MM.1S (cell line): ENCODE measurements around the gene DPH2.

ENCODE experiments used
- DNase-seq: peaks from one replicate; pipeline ENCODE4 v3.0.0-alpha.2; 2015
- H2AFZ ChIP-seq: fragments of 300-600 bp; sonication (generic); 2 replicates; pipeline ENCODE4 v1.6.0; 2016; ENCODE audit warnings: antibody characterized with exemption, low read length
- H3F3A ChIP-seq: fragments of 300-600 bp; sonication (generic); 2 replicates; pipeline ENCODE4 v1.6.1; 2016; ENCODE audit warnings: mild to moderate bottlenecking, antibody characterized with exemption, low read length, moderate library complexity, mixed read lengths; ENCODE audit not compliant: insufficient read depth
- H3K27ac ChIP-seq: fragments of 300-600 bp; sonication (generic); 2 replicates; pipeline ENCODE4 v1.5.1; 2016; ENCODE audit warnings: mild to moderate bottlenecking, low read length
- H3K27me3 ChIP-seq: fragments of 300-600 bp; sonication (generic); replicated peaks from 2 replicates; pipeline ENCODE4 v1.6.0; 2016; ENCODE audit warnings: low read length; ENCODE audit not compliant: insufficient read depth
- H3K36me3 ChIP-seq: fragments of 300-600 bp; sonication (generic); replicated peaks from 2 replicates; pipeline ENCODE4 v1.6.1; 2016; ENCODE audit warnings: mild to moderate bottlenecking, low read length, mixed read lengths; ENCODE audit not compliant: insufficient read depth
- H3K4me1 ChIP-seq: fragments of 300-600 bp; sonication (generic); 2 replicates; pipeline ENCODE4 v1.6.1; 2016; ENCODE audit warnings: low read length, mixed read lengths
- H3K4me2 ChIP-seq: fragments of 300-600 bp; sonication (generic); 2 replicates; pipeline ENCODE4 v1.6.0; 2016; ENCODE audit warnings: low read depth, low read length
- H3K4me3 ChIP-seq: fragments of 300-600 bp; sonication (generic); 2 replicates; pipeline ENCODE4 v1.5.1; 2016; ENCODE audit warnings: low read length, mixed read lengths
- H3K79me2 ChIP-seq: fragments of 300-600 bp; sonication (generic); 2 replicates; pipeline ENCODE4 v1.6.1; 2016; ENCODE audit warnings: mixed run types, low read length, mixed read lengths
- H3K9ac ChIP-seq: fragments of 300-600 bp; sonication (generic); 2 replicates; pipeline ENCODE4 v1.6.1; 2016; ENCODE audit warnings: low read length, mixed read lengths
- H3K9me2 ChIP-seq: fragments of 300-600 bp; sonication (generic); replicated peaks from 2 replicates; pipeline ENCODE4 v1.6.1; 2016; ENCODE audit warnings: mild to moderate bottlenecking, low read length, mixed read lengths; ENCODE audit not compliant: insufficient read depth
- H3K9me3 ChIP-seq: fragments of 300-600 bp; sonication (generic); replicated peaks from 2 replicates; pipeline ENCODE4 v1.6.1; 2016; ENCODE audit warnings: mild to moderate bottlenecking, low read length, mixed read lengths; ENCODE audit not compliant: insufficient read depth
- H4K20me1 ChIP-seq: fragments of 300-600 bp; sonication (generic); 2 replicates; pipeline ENCODE4 v1.6.1; 2016; ENCODE audit warnings: mild to moderate bottlenecking, low read length, moderate library complexity, mixed read lengths; ENCODE audit not compliant: insufficient read depth
- CTCF ChIP-seq: fragments of 300-600 bp; sonication (generic); IDR thresholded peaks from 2 replicates; pipeline ENCODE4 v1.5.1; 2016; ENCODE audit warnings: antibody characterized with exemption, low read length, mixed read lengths
- EZH2 ChIP-seq: fragments of 300-600 bp; sonication (generic); optimal IDR thresholded peaks from 2 replicates; pipeline ENCODE3; 2017; ENCODE audit warnings: low read depth, mild to moderate bottlenecking, antibody characterized with exemption, low read length, mixed read lengths
- EZH2phosphoT487 ChIP-seq: fragments of 300-600 bp; sonication (generic); IDR thresholded peaks from 2 replicates; pipeline ENCODE4 v1.6.1; 2018; ENCODE audit warnings: antibody characterized with exemption, low read length

DPH2 gene

DNA sequence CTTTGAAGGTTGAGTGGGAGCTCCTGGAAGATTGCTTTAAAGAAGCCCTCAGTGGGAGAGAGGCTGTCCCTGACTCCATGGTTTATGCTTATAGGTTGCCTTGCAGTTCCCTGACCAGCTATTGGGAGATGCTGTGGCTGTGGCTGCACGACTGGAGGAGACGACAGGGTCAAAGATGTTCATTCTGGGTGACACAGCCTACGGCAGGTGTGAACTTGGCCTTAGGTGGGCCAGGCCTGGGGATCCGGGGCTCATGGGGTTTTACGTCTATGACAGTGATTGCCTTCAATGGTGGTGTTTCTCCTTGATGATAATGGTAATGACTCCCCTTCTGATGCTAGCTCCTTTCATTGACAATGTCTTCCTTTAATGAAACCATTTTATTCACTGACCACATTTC, 692 bp downstream of the DPH2 start:
- H3K27me3 ChIP-seq: no peaks in the 10 kb centered on the region
- DNase-seq: no peak
- H3K9me2 ChIP-seq: no peaks in the 10 kb centered on the region
- peaks cover 20% of the 10 kb centered on the region for H3K4me1 ChIP-seq
- peak overlapping the region; percentile 92; the same call in 1 of the 2 replicates for H2AFZ ChIP-seq
- H3K27ac ChIP-seq: no peak overlapping the region
- H3K36me3 ChIP-seq: no peaks in the 10 kb centered on the region
- peak overlapping the region; percentile 88 for H3K9ac ChIP-seq
- H4K20me1 ChIP-seq: no peaks in the 10 kb centered on the region
- peak overlapping the region; percentile 99 for H3K4me3 ChIP-seq
- H3K4me2 ChIP-seq: peak overlapping the region; percentile 99
- H3K79me2 ChIP-seq: peaks cover 29% of the 10 kb centered on the region
- H3F3A ChIP-seq: peaks cover 14% of the 10 kb centered on the region
- no peaks in the 10 kb centered on the region for H3K9me3 ChIP-seq
- no peak for TF ChIP-seq EZH2
- TF ChIP-seq EZH2phosphoT487: no peak
- no peak for TF ChIP-seq CTCF

DNA sequence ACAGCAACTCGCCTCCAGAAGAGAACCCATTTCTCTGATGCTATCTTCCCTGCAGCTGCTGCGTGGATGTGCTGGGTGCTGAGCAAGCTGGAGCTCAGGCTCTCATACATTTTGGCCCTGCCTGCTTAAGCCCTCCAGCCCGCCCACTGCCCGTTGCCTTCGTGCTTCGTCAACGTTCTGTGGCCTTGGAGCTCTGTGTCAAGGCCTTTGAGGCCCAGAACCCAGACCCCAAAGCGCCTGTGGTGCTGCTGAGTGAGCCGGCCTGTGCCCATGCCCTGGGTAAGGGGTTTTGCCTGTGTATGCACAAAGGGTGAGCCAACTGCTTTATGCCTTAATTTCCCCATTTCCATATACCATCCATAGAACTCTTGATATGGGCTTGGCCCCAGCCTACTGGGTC, 1.1 kb downstream of the DPH2 start:
- peaks cover 22% of the 10 kb centered on the region for H3K4me1 ChIP-seq

DNA sequence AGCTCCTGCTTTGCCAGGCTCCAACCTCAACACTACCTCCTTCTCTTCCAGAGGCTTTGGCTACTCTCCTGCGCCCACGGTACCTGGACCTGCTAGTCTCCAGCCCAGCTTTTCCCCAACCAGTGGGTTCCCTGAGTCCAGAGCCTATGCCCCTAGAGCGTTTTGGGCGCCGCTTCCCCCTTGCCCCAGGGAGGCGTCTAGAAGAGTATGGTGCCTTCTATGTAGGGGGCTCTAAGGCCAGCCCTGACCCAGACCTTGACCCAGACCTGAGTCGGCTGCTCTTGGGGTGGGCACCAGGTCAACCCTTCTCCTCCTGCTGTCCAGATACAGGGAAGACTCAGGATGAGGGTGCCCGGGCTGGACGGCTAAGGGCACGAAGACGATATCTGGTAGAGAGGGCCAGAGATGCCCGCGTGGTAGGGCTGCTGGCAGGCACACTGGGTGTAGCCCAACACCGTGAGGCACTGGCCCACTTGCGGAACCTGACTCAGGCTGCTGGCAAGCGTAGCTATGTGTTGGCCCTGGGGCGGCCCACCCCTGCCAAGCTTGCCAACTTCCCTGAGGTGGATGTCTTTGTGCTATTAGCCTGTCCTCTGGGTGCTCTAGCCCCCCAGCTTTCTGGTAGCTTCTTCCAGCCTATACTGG, 1.6 kb downstream of the DPH2 start:
- peak overlapping the region; percentile 99 for H3K4me2 ChIP-seq
- no peaks in the 10 kb centered on the region for H3K27me3 ChIP-seq
- TF ChIP-seq EZH2phosphoT487: no peak
- no peak for TF ChIP-seq CTCF
- no peak for TF ChIP-seq EZH2
- H2AFZ ChIP-seq: no peak overlapping the region
- H3K4me3 ChIP-seq: no peak overlapping the region
- no peaks in the 10 kb centered on the region for H3K9me3 ChIP-seq
- H3K9ac ChIP-seq: no peak overlapping the region
- H3F3A ChIP-seq: peaks cover 14% of the 10 kb centered on the region
- peaks cover 27% of the 10 kb centered on the region for H3K4me1 ChIP-seq
- H3K79me2 ChIP-seq: peaks cover 38% of the 10 kb centered on the region
- H3K27ac ChIP-seq: no peak overlapping the region
- no peaks in the 10 kb centered on the region for H3K9me2 ChIP-seq
- DNase-seq: no peak
- no peaks in the 10 kb centered on the region for H3K36me3 ChIP-seq
- peaks cover 3% of the 10 kb centered on the region; the same call in 1 of the 2 replicates for H4K20me1 ChIP-seq

More for the DNA sequence above, 1.1 kb downstream of the DPH2 start:
- Histone ChIP-seq H3K36me3 (no peaks in the 10 kb centered on the region), H3K79me2 (peaks cover 33% of the 10 kb centered on the region), H3K9ac (peak overlapping the region; percentile 88; the same call in 1 of the 2 replicates), H3K9me3 (no peaks in the 10 kb centered on the region), H3K27ac (no peak overlapping the region), H3F3A (peaks cover 14% of the 10 kb centered on the region), H4K20me1 (no peaks in the 10 kb centered on the region), H3K9me2 (no peaks in the 10 kb centered on the region), H2AFZ (no peak overlapping the region), H3K27me3 (no peaks in the 10 kb centered on the region), H3K4me2 (peak overlapping the region; percentile 99), H3K4me3 (peak overlapping the region; percentile 99)
- DNase-seq: no peak
- no peak for TF ChIP-seq EZH2phosphoT487
- no peak for TF ChIP-seq EZH2
- TF ChIP-seq CTCF: no peak
